ENCODE data around the gene SPAG16. TPM values are rescaled to one million over a fixed set of nuclear protein-coding genes. Genes with fewer than 3 reads are reported as not detected.

Gene SPAG16
- total and polyA plus RNA-seq, 3 donors from 2014 or later: 69.7 to 111 (median 80.7) TPM

DNA sequence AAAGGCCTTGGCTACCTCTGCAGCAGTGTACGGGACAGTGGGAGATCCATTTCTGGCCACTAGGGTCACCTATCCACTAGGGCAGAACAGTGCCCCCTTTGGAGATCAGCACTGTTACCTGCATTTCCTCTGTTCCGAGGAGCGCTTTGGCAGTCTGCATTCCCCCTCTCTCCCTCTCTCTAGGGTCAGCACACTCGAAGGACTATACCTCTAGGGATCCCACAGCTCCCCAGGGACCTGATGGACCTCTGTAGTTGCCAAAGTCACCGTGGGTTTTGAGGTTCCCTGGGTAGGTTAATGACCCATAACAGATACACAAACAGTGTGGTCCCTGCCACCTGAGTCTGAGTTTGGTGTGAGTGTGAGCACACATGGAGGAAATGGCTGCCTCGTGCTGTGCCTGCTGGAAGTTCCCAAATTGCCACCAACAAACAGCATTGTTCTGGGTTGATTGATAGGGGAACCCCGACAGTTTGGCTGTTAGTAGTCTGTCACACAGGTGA, 1026.8 kb downstream of the SPAG16 start:
- no peaks in the 10 kb centered on the region for H3K4me1 ChIP-seq
- no peak for TF ChIP-seq POLR2A (IDR thresholded peaks at IDR 0.05)
- TF ChIP-seq CTCF (IDR thresholded peaks at IDR 0.05): no peak
- no peak overlapping the region for H3K4me3 ChIP-seq
- intact Hi-C loops (cut with DNase I; ENCODE audit: low total_unique reads): no loop called here
- H3K27me3 ChIP-seq: no peaks in the 10 kb centered on the region
- 84 to 89% methylated on average over 5 to 7 of the region's 7 CpGs for WGBS, 2 donors
- H3K27ac ChIP-seq: no peak overlapping the region
- no peaks in the 10 kb centered on the region for H3K36me3 ChIP-seq (ENCODE audit: low read depth, missing control alignments)
- no peaks in the 10 kb centered on the region for H3K9me3 ChIP-seq
- no peak for DNase-seq

- Histone ChIP-seq H3K4me1 (no peaks in the 10 kb centered on the region), H3K36me3 (ENCODE audit: low read depth, missing control alignments) (no peaks in the 10 kb centered on the region), H3K27ac (no peak overlapping the region), H3K27me3 (no peaks in the 10 kb centered on the region), H3K9me3 (no peaks in the 10 kb centered on the region), H3K4me3 (no peak overlapping the region)
- 63 to 69% methylated on average over 3 of the region's 3 CpGs for WGBS, 2 donors
- intact Hi-C loops (cut with DNase I; ENCODE audit: low total_unique reads): no loop called here
- TF ChIP-seq CTCF (IDR thresholded peaks at IDR 0.05): no peak
- TF ChIP-seq POLR2A (IDR thresholded peaks at IDR 0.05): no peak
- DNase-seq: no peak
Measured at GRCh38 chr2:214311931-214312749, 1027.9 kb downstream of the SPAG16 start.

- Histone ChIP-seq H3K27ac (no peak overlapping the region), H3K9me3 (no peaks in the 10 kb centered on the region), H3K36me3 (ENCODE audit: low read depth, missing control alignments) (no peaks in the 10 kb centered on the region), H3K27me3 (no peaks in the 10 kb centered on the region), H3K4me3 (no peak overlapping the region), H3K4me1 (no peaks in the 10 kb centered on the region)
- WGBS, 2 donors: 88 to 93% methylated on average over 3 of the region's 3 CpGs
- intact Hi-C loops (cut with DNase I; ENCODE audit: low total_unique reads): no loop called here
- no peak for TF ChIP-seq POLR2A (IDR thresholded peaks at IDR 0.05)
- no peak for TF ChIP-seq CTCF (IDR thresholded peaks at IDR 0.05)
- no peak for DNase-seq
Measured at GRCh38 chr2:214315324-214315723, 1031.1 kb downstream of the SPAG16 start.

- H3K4me3 ChIP-seq: no peak overlapping the region
- no peaks in the 10 kb centered on the region for H3K4me1 ChIP-seq
- TF ChIP-seq POLR2A (IDR thresholded peaks at IDR 0.05): no peak
- no peak for TF ChIP-seq CTCF (IDR thresholded peaks at IDR 0.05)
- H3K36me3 ChIP-seq (ENCODE audit: low read depth, missing control alignments): no peaks in the 10 kb centered on the region
- no peaks in the 10 kb centered on the region for H3K27me3 ChIP-seq
- no peaks in the 10 kb centered on the region for H3K9me3 ChIP-seq
- DNase-seq: no peak
- intact Hi-C loops (cut with DNase I; ENCODE audit: low total_unique reads): no loop called here
- no peak overlapping the region for H3K27ac ChIP-seq
Measured at GRCh38 chr2:214320211-214320610, 1035.9 kb downstream of the SPAG16 start.

DNA sequence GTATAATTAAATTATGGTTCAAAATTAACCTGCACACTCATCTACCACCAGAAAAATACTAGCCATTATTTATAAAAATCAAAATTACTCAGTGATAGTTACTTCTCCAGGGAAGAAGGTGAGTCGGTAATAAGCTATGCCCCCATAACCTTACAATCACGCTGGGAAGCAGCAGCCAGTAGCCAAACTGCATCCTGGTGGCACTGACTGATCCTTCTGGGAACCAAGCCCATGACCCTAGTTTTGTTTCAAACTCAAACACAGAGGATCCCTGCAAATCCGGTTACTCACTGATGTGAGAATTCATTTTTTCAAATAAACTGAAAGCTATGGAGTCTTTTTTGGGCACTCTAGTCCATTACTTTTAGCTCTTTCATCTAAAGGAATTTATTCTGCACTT, 1038.4 kb downstream of the SPAG16 start:
- intact Hi-C loops (cut with DNase I; ENCODE audit: low total_unique reads): no loop called here
- DNase-seq: no peak
- Histone ChIP-seq H3K27me3 (no peaks in the 10 kb centered on the region), H3K9me3 (no peaks in the 10 kb centered on the region), H3K4me1 (no peaks in the 10 kb centered on the region), H3K27ac (no peak overlapping the region), H3K36me3 (ENCODE audit: low read depth, missing control alignments) (no peaks in the 10 kb centered on the region), H3K4me3 (no peak overlapping the region)
- TF ChIP-seq CTCF (IDR thresholded peaks at IDR 0.05): no peak
- no peak for TF ChIP-seq POLR2A (IDR thresholded peaks at IDR 0.05)
- 80 to 83% methylated on average over 3 of the region's 3 CpGs for WGBS, 2 donors

Measured in testis (tissue), 3 donors.